Immature natural killer cell (primary cell): ENCODE measurements around the gene C1orf87. TPM values are rescaled to one million over a fixed set of nuclear protein-coding genes. Genes with fewer than 3 reads are reported as not detected.

Source experiments
- DNase-seq, 3 donors: peaks; one replicate each; pipeline ENCODE4 v3.0.0; 2022; ENCODE audit warnings: mixed read lengths in 1 of 3
- H3K27ac Mint-ChIP-seq, 6 donors: one replicate each; pipeline ENCODE4 v1.8.0; 2020; ENCODE audit warnings: mixed read lengths in 6 of 6, mild to moderate bottlenecking in 5 of 6, inconsistent platforms in 4 of 6, moderate library complexity in 3 of 6
- H3K27me3 Mint-ChIP-seq, 3 donors: one replicate each; pipeline ENCODE4 v1.8.0; 2020 to 2021; ENCODE audit warnings: low read depth in 3 of 3, mild to moderate bottlenecking in 3 of 3, mixed read lengths in 3 of 3, moderate library complexity in 3 of 3, inconsistent platforms in 1 of 3
- H3K36me3 Mint-ChIP-seq, 3 donors: one replicate each; pipeline ENCODE4 v1.8.0; 2020; ENCODE audit warnings: mixed read lengths in 3 of 3, inconsistent platforms in 2 of 3, mild to moderate bottlenecking in 2 of 3
- H3K4me1 Mint-ChIP-seq, 2 donors: one replicate each; pipeline ENCODE4 v1.8.0; 2020; ENCODE audit warnings: inconsistent platforms in 2 of 2, mild to moderate bottlenecking in 2 of 2, mixed read lengths in 2 of 2, moderate library complexity in 1 of 2
- H3K4me3 Mint-ChIP-seq, 5 donors: one replicate each; pipeline ENCODE4 v1.8.0; 2020; ENCODE audit warnings: mild to moderate bottlenecking in 5 of 5, mixed read lengths in 5 of 5, inconsistent platforms in 3 of 5, moderate library complexity in 3 of 5
- H3K9me3 Mint-ChIP-seq, 6 donors: one replicate each; pipeline ENCODE4 v1.8.0; 2020; ENCODE audit warnings: mild to moderate bottlenecking in 6 of 6, mixed read lengths in 6 of 6, inconsistent platforms in 4 of 6, moderate library complexity in 3 of 6
- polyA plus RNA-seq, 3 donors: library from polyadenylated mRNA; unstranded; fragments of 300-500 nt; fragmentation: Illumina TruSeq; gene quantifications; one replicate each; pipeline ENCODE4 v1.2.3, GENCODE V29; 2021

The C1orf87 gene
- polyA plus RNA-seq, 3 donors from 2014 or later: not detected

- no peak overlapping the region for H3K27ac Mint-ChIP-seq
- no peak overlapping the region for H3K4me3 Mint-ChIP-seq
- DNase-seq: no peak
- peaks cover 0 to 4% (median 3%) of the 10 kb centered on the region in 3 donors for H3K27me3 Mint-ChIP-seq
- no peaks in the 10 kb centered on the region for H3K4me1 Mint-ChIP-seq
- peaks cover 0 to 2% (median 0%) of the 10 kb centered on the region in 6 donors for H3K9me3 Mint-ChIP-seq
- H3K36me3 Mint-ChIP-seq: no peaks in the 10 kb centered on the region
These were observed 73.8 kb downstream of the C1orf87 start for GRCh38 chr1:59999746-60000145.

DNA sequence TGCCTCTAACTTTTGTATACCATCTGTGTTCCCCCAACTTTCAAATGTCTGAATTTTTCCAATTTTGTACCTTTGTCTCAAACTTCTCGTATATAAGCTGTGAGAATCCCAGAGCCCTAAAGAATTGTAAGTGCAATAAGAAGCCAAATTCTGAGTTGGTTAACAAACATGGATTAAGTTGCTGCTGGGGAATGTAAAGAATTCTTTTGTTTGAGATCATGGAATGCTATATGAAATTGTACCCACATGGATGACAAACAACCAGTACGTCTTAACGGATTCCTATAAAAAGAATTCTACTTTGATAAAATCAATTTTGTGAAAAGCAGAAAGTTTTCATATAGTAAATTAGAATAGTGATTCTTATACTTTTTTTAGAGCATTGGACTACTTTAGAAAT, 74.6 kb downstream of the C1orf87 start:
- Mint-ChIP-seq H3K36me3 (no peaks in the 10 kb centered on the region), H3K4me1 (no peaks in the 10 kb centered on the region), H3K27me3 (peaks cover 0 to 7% (median 3%) of the 10 kb centered on the region in 3 donors), H3K27ac (no peak overlapping the region), H3K4me3 (no peak overlapping the region), H3K9me3 (peaks cover 0 to 2% (median 0%) of the 10 kb centered on the region in 6 donors)
- DNase-seq: no peak

DNA sequence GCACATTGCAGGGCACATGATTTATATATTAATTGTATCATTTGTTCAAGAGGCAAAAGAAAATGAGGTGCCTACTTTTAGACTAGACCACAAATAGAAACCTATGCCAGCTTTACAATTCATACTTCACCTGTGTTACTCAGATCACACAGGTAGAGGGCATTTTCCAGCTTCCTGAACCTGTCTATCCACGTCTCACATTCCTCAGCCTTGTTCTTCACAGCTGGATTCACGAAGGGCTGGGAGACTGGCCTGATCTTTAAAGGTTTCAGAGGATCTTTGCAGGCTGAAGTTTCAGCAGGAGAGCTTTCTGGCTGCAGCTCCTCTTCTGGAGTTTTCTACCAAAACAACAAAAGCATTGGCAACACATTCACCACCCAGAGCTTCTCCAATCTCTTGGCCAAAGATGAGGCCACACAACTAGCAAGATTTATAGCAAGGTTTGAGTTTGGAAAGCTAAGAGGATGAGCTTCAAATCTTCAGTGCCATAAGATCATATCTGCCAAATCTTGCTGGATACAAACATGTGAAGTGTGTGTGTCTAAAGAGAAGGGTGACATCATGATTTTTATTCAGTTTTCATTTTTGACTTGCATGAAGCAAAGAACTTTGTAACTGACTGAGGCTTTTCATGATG, 76.0 kb downstream of the C1orf87 start:
- Mint-ChIP-seq H3K36me3 (no peaks in the 10 kb centered on the region), H3K9me3 (peaks cover 0 to 2% (median 0%) of the 10 kb centered on the region in 6 donors), H3K27me3 (peaks cover 0 to 10% (median 3%) of the 10 kb centered on the region in 3 donors)

DNA sequence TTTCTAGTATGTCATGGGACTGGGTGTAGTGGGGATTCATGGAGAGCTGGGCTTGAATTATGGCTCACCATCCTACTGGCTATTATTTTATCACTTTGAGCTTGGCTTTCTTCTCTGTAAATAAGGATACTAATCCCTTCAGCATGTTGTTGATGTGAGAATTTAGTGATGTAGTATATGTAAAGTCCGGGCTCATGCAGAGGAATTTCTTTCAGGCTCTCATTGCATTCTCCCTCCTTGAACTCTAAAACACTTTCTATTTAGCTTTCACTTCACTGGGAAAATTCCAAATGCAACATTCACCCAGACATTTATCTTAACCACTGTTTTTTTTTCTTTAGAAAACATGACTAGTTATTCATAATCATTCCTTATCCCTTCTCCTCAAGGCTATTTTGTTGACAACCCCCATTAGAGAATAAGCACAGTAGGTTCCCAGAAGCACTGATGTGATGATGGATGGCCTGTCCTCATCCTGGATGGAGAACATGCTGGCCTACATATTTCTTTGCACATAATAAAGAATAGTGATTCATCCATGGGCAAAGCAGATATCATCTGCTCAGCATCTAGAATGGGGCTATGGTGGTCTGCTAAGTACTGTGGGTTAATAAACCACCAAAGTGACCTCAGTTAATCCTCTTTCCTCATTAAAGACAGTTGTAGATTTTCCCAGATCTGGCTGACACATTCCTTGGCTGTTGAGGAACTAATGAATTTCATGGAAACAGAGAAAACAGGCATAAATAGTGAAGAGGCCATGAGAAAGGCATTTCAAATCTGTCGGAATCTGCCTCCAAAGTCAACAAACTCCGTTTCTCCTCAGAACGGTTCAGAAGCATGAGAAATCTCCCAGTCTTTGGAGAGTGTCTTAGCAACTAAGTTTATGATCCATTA, 79.0 kb downstream of the C1orf87 start:
- Mint-ChIP-seq H3K4me3 (no peak overlapping the region), H3K27ac (no peak overlapping the region), H3K9me3 (no peaks in the 10 kb centered on the region), H3K27me3 (peaks cover 0 to 15% (median 4%) of the 10 kb centered on the region in 3 donors), H3K4me1 (no peaks in the 10 kb centered on the region), H3K36me3 (no peaks in the 10 kb centered on the region)
- no peak for DNase-seq

More for the DNA sequence above, 76.0 kb downstream of the C1orf87 start:
- H3K4me1 Mint-ChIP-seq: no peaks in the 10 kb centered on the region
- no peak for DNase-seq
- no peak overlapping the region for H3K4me3 Mint-ChIP-seq
- H3K27ac Mint-ChIP-seq: no peak overlapping the region

GRCh38 chr1:59992040-59992820, 81.3 kb downstream of the C1orf87 start:
- no peak overlapping the region for H3K4me3 Mint-ChIP-seq
- H3K9me3 Mint-ChIP-seq: no peaks in the 10 kb centered on the region
- H3K4me1 Mint-ChIP-seq: no peaks in the 10 kb centered on the region
- peaks cover 0 to 17% (median 5%) of the 10 kb centered on the region in 3 donors for H3K27me3 Mint-ChIP-seq
- no peaks in the 10 kb centered on the region for H3K36me3 Mint-ChIP-seq
- DNase-seq: no peak
- no peak overlapping the region for H3K27ac Mint-ChIP-seq

- DNase-seq: no peak
- no peak overlapping the region for H3K27ac Mint-ChIP-seq
- H3K4me1 Mint-ChIP-seq: no peaks in the 10 kb centered on the region
- no peak overlapping the region for H3K4me3 Mint-ChIP-seq
- no peaks in the 10 kb centered on the region for H3K9me3 Mint-ChIP-seq
- H3K27me3 Mint-ChIP-seq: peaks cover 0 to 15% (median 7%) of the 10 kb centered on the region in 3 donors
- H3K36me3 Mint-ChIP-seq: no peaks in the 10 kb centered on the region
These were observed 83.1 kb downstream of the C1orf87 start for GRCh38 chr1:59990470-59990869.

- H3K27me3 Mint-ChIP-seq: peaks cover 2 to 13% (median 7%) of the 10 kb centered on the region in 3 donors
- DNase-seq: no peak
- no peaks in the 10 kb centered on the region for H3K9me3 Mint-ChIP-seq
- H3K36me3 Mint-ChIP-seq: no peaks in the 10 kb centered on the region
- no peak overlapping the region for H3K27ac Mint-ChIP-seq
- H3K4me3 Mint-ChIP-seq: no peak overlapping the region
- H3K4me1 Mint-ChIP-seq: no peaks in the 10 kb centered on the region
These were observed 86.9 kb downstream of the C1orf87 start for GRCh38 chr1:59986516-59987310.

DNA sequence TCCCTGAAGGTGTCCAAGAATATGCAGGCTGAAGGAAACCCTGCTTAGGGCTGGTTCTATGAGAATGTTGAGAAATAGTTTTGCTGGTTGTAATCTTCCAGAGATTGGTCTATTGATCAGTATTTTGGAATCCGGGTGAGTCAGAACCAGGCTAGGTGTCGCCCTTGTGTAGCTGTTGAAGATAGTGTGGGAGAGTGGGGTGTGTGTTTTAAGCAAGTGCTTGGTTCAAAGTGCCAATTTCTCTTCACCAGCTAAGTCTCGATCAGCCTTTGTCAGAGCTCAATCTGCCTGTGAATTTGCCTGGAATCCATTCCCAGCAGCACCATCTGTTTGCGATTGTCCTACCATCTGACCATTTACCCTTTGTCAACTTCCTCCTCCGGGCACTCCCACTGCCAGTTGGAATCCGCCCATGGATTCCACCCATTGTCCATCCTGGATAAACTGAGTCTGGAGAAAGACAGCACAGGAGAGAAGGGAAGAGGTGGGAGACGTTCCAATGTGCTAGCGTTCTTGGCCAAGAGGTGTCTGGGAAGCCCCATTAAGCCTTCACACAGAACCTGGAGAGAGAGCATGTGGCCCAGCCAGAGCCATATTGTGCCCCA, 87.6 kb downstream of the C1orf87 start:
- no peak overlapping the region for H3K27ac Mint-ChIP-seq
- H3K9me3 Mint-ChIP-seq: no peaks in the 10 kb centered on the region
- DNase-seq: no peak
- H3K36me3 Mint-ChIP-seq: no peaks in the 10 kb centered on the region
- H3K4me1 Mint-ChIP-seq: no peaks in the 10 kb centered on the region
- peaks cover 2 to 13% (median 7%) of the 10 kb centered on the region in 3 donors for H3K27me3 Mint-ChIP-seq
- no peak overlapping the region for H3K4me3 Mint-ChIP-seq

GRCh38 chr1:59979666-59980065, 93.9 kb downstream of the C1orf87 start:
- no peak for DNase-seq
- Mint-ChIP-seq H3K4me3 (no peak overlapping the region), H3K4me1 (no peaks in the 10 kb centered on the region), H3K9me3 (no peaks in the 10 kb centered on the region), H3K27me3 (peaks cover 3 to 6% (median 4%) of the 10 kb centered on the region in 3 donors), H3K36me3 (no peaks in the 10 kb centered on the region), H3K27ac (no peak overlapping the region)

DNA sequence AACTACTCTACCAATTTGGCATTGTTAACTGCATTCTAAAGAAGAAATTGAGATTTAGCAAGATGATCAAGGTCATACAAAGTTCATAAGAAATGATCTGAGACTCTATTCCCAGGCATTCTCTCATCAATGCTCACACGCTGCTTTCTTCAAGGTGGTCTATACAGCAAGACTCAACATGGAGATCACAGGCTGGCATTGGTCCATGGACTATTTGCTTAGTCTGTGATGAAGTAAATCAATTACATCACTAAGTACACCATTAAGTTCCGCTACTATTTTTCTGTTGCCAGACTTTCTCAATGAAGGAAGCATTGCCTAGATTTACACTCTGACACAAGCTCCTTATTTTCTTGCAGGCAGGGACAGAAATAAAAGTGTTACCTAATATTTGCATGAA, 95.1 kb downstream of the C1orf87 start:
- no peaks in the 10 kb centered on the region for H3K4me1 Mint-ChIP-seq
- peaks cover 3 to 5% (median 4%) of the 10 kb centered on the region in 3 donors for H3K27me3 Mint-ChIP-seq
- H3K36me3 Mint-ChIP-seq: no peaks in the 10 kb centered on the region
- H3K27ac Mint-ChIP-seq: no peak overlapping the region
- no peak for DNase-seq
- no peak overlapping the region for H3K4me3 Mint-ChIP-seq
- H3K9me3 Mint-ChIP-seq: no peaks in the 10 kb centered on the region

GRCh38 chr1:59978026-59978425, 95.5 kb downstream of the C1orf87 start:
- Mint-ChIP-seq H3K27ac (no peak overlapping the region), H3K4me3 (no peak overlapping the region), H3K9me3 (no peaks in the 10 kb centered on the region), H3K4me1 (no peaks in the 10 kb centered on the region), H3K36me3 (no peaks in the 10 kb centered on the region), H3K27me3 (peaks cover 3 to 6% (median 5%) of the 10 kb centered on the region in 3 donors)
- DNase-seq: no peak

DNA sequence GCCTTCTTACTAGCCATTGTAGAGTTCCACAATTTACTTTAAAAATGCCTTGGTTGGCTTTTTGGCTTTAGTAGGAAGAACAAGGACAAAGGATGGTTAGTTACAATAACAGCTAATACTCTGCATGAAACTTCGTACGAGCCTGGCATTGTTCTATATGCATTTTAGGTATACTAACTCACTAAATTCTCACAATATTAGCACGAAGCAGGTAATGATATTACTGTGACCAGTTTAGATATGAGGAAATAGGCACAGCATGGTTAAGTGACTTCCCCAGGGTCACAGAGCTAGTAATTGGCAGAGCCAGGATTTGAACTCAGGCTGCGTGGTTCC, 96.5 kb downstream of the C1orf87 start:
- H3K36me3 Mint-ChIP-seq: no peaks in the 10 kb centered on the region
- H3K4me3 Mint-ChIP-seq: no peak overlapping the region
- H3K9me3 Mint-ChIP-seq: no peaks in the 10 kb centered on the region
- H3K27me3 Mint-ChIP-seq: peaks cover 5 to 6% (median 5%) of the 10 kb centered on the region in 3 donors
- no peak overlapping the region for H3K27ac Mint-ChIP-seq
- H3K4me1 Mint-ChIP-seq: no peaks in the 10 kb centered on the region
- DNase-seq: no peak
